ENCODE data around the gene SPDEF.

The SPDEF gene

DNA sequence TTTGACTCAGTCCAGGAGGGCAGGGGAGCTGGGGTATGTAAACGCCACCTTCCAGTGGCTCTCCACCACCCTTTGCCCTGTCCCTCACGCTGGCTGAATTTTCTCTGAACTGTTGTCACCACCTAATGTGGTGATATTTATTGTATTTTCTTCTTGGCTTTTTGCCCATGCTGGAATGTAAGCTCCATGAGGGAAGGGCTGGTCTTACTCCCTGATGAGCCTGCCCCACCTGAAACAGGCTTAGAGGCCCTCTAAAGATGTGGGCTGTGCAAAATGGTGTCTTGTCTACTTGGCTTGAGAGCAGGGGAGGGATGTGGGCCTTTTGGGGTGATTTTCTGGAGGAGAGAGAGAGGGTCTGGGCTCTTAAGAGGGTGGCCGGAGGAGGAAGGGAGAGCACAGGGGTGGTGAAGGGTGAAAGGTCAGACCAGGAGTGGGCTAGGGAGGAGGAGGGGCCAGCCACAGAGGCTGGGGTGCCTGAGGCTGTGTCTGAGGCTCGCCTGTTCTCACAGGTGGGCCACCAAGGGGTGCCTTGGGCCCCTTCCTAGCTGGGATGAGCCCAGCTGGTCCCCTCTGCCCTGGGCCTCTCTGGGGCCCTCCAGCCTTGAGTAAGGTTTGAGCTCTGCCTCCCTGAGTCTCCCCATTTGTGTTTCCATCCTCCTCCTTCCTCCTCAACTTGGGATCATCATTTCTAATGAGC lies 37.3 kb downstream of the SPDEF start:
- ChIA-PET POLR2A (ENCODE audit: low non-redundant PET) (no interaction called here), CTCF (no interaction called here)
- TF ChIP-seq, protein P1, sequence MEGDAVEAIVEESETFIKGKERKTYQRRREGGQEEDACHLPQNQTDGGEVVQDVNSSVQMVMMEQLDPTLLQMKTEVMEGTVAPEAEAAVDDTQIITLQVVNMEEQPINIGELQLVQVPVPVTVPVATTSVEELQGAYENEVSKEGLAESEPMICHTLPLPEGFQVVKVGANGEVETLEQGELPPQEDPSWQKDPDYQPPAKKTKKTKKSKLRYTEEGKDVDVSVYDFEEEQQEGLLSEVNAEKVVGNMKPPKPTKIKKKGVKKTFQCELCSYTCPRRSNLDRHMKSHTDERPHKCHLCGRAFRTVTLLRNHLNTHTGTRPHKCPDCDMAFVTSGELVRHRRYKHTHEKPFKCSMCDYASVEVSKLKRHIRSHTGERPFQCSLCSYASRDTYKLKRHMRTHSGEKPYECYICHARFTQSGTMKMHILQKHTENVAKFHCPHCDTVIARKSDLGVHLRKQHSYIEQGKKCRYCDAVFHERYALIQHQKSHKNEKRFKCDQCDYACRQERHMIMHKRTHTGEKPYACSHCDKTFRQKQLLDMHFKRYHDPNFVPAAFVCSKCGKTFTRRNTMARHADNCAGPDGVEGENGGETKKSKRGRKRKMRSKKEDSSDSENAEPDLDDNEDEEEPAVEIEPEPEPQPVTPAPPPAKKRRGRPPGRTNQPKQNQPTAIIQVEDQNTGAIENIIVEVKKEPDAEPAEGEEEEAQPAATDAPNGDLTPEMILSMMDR (conservative IDR thresholded peaks at IDR 0.05; ENCODE audit: low read depth), result no peak
- no peak for DNase-seq (ENCODE audit: low spot score)
- no peak overlapping the region for H3K27ac ChIP-seq

DNA sequence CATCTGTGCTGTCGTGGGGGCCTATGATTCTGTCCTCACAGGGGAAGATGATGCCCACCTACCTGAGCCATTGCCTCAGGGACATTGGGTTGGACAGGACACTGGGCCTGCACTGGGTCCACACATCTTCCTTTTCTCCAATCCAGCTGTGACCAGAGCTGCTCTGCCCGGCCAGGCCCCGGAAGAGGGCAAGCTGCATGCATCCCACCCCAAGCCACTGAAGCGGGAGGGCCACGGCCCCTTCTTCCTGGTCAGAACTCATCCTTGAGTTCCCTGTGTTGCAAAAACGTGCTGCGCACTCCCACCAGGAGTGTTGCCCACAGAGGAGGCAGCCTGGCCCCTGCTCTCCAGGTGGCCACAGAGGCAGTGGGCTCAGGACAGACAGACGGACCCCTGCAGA lies 38.2 kb downstream of the SPDEF start:
- POLR2A ChIA-PET (ENCODE audit: low non-redundant PET), result no interaction called here

DNA sequence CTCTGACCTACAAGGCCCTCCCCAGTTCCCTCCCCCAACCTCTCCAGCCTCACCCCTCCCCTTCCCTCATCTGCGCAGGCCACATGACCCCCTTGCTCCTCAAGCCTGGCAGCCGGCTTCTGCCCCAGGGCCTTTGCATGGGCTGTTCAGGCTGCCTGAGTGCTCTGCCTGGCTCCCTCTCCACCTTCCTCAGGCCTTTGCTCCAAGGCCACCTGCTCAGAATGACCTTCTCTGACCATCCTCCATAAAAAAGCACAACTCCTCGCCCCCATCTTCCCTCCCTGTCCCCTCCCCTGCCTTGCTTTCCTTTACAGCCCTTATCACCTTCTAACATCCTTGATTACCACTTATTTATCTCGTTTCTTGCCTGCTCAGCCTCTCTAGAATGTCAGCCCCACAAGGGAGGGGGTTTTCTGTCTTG lies 38.7 kb downstream of the SPDEF start:
- TF ChIP-seq, protein P1 (conservative IDR thresholded peaks at IDR 0.05; ENCODE audit: low read depth), result no peak
- ChIA-PET CTCF (no interaction called here), POLR2A (ENCODE audit: low non-redundant PET) (interaction anchor here (0.9 kb wide), 1 partner anchor 10 kb away, joined by 3 read pairs; no protein-coding TSS in a partner anchor)
- DNase-seq (ENCODE audit: low spot score), result no peak
- no peak overlapping the region for H3K27ac ChIP-seq

More for the DNA sequence above, 38.2 kb downstream of the SPDEF start:
- no peak for DNase-seq (ENCODE audit: low spot score)
- H3K27ac ChIP-seq, result no peak overlapping the region
- CTCF ChIA-PET, result no interaction called here
- TF ChIP-seq, protein P1 (conservative IDR thresholded peaks at IDR 0.05; ENCODE audit: low read depth), result no peak

DNA sequence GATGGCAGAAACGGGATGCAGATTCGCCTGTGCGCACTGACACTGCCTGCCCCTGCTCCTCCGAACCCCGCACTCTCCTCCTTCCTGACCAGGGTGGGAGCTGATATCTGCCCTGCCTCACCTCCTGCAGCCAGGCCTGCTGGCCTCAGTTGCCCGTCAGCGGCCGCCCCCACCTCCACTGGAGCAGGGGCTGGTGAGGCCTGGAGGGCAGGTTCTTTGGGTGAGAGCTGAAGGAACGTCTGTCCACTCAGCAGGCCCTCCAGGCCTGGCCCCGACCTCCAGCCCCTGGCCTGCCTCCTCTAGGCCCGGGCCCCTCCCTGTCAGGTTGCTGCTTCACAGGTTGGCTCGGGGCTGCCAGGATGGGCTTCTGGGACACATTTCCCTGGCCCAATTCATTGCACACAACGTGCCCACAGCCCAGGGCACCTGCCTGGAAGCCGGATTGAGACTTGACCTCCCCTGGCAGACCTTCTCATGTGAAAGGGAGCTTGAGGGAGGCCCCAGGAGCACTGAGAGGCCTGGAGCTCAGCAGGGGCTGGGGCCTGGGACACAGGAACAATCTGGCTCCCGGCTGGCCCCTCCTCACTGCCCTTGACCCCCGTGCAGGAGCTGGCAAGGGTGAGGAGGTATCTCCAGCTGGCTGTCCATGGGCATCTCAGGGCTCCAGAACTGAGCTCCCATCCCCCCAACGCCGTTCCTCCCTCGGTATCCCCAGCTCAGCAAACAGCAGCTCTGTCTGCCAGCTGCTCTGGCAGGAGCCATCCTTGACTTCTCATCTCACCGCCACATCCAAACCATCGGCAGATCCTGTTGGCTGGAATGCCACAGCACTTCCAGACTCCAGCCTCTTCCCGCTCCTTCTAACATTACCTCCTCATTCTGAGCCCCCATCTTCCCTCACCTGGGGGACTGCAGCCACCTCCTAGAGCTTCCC lies 39.5 kb downstream of the SPDEF start:
- DNase-seq (ENCODE audit: low spot score), result no peak
- H3K27ac ChIP-seq, result no peak overlapping the region
- CTCF ChIA-PET, result interaction anchor here (1.1 kb wide), 1 partner anchor 10 kb away, joined by 3 read pairs; no protein-coding TSS in a partner anchor
- POLR2A ChIA-PET (ENCODE audit: low non-redundant PET), result interaction anchor here (0.9 kb wide), 1 partner anchor 9 kb away, joined by 3 read pairs; no protein-coding TSS in a partner anchor
- TF ChIP-seq, protein P1 (conservative IDR thresholded peaks at IDR 0.05; ENCODE audit: low read depth), result no peak

DNA sequence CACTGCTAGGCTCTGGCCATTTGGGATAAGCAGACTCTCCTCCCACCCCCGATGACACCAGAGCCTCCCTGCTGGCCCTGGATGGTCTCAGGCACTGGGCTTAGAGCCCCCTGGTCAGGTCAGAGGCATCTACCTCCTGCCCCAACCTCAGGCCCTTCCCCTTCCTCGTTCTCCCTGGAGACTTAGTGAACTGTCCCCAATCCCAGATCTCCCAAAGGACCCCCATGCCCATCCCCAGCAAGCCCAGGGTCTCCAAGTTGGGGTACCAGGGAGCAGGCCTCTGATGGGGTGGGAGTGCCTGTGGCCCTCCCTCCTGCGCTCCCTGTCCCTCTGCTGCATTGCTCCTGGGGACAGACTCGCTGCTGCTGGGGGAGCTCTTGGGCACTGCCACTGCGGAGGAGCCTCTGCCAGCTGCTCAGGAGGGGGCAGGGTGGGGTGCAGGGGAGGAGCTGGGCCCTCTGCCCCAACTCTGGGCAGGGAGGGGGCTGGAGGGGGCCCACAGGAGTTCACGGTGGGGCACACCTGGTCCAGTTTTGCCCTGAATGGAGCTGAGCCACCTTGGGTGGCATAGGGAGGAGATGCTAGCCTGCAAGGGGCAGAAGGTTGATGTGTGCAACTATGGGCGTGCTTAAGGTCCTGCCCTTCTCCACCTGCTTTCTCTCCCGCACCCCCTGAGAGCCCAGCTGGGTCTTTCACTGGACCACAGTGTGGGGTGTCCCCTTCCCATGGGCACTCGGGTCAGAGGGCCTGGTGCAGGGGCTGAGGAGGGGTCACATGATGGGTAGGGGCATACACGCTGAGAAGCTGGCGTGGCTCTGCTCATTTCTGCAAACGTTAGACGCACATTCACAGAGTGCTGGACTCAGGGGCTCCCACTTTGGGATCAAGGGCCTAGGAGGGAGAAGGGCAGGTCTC lies 40.4 kb downstream of the SPDEF start:
- CTCF ChIA-PET, result interaction anchor here (0.5 to 1.1 kb wide), 2 partner anchors 11 to 331 kb away, joined by 3 to 4 read pairs; no protein-coding TSS in a partner anchor
- no peak overlapping the region for H3K27ac ChIP-seq
- no peak for DNase-seq (ENCODE audit: low spot score)
- TF ChIP-seq, protein P1 (conservative IDR thresholded peaks at IDR 0.05; ENCODE audit: low read depth), result no peak
- POLR2A ChIA-PET (ENCODE audit: low non-redundant PET), result no interaction called here
